ENCODE measurements around the gene SLC37A3. TPM values are rescaled to one million over a fixed set of nuclear protein-coding genes. Genes with fewer than 3 reads are reported as not detected.
"Not testable (repeated sequence)": the region's sequence is repeated elsewhere in the genome, so short reads cannot be mapped to it uniquely, and the experiment has no call there.

SLC37A3 gene
- total and polyA plus RNA-seq, 2 of the 13 experiments (the other 11 are each of a cell fraction or from before 2014, with no cell fraction given): 21.3 to 27.9 TPM

DNA sequence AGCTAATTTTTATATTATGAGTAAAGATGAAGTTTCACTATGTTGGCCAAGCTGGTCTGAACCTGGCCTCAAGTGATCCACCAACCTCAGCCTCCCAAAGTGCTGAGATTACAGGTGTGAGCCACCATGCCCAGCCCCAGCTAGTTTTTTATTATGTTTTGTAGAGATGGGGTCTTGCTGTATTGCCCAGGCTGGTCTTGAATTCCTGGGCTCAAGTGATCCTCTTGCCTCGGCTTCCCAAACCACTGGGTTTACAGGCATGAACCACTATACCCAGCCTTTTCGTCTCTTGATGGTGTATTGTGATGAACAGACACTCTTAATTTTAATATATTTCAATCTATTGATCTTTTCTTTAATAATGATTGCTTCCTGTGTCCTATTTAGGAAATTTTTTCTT lies 23.2 kb upstream of the SLC37A3 start (continued):
- TF ChIP-seq, protein P1, sequence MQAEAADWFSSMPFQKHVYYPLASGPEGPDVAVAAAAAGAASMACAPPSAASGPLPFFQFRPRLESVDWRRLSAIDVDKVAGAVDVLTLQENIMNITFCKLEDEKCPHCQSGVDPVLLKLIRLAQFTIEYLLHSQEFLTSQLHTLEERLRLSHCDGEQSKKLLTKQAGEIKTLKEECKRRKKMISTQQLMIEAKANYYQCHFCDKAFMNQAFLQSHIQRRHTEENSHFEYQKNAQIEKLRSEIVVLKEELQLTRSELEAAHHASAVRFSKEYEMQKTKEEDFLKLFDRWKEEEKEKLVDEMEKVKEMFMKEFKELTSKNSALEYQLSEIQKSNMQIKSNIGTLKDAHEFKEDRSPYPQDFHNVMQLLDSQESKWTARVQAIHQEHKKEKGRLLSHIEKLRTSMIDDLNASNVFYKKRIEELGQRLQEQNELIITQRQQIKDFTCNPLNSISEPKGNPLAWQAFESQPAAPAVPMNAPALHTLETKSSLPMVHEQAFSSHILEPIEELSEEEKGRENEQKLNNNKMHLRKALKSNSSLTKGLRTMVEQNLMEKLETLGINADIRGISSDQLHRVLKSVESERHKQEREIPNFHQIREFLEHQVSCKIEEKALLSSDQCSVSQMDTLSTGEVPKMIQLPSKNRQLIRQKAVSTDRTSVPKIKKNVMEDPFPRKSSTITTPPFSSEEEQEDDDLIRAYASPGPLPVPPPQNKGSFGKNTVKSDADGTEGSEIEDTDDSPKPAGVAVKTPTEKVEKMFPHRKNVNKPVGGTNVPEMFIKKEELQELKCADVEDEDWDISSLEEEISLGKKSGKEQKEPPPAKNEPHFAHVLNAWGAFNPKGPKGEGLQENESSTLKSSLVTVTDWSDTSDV (CRISPR knock-in tag; IDR thresholded peaks at IDR 0.05): no peak
- TF ChIP-seq ZNF724P (CRISPR knock-in tag; IDR thresholded peaks at IDR 0.05; ENCODE audit: borderline replicate concordance): no peak
- TF ChIP-seq, protein P2, sequence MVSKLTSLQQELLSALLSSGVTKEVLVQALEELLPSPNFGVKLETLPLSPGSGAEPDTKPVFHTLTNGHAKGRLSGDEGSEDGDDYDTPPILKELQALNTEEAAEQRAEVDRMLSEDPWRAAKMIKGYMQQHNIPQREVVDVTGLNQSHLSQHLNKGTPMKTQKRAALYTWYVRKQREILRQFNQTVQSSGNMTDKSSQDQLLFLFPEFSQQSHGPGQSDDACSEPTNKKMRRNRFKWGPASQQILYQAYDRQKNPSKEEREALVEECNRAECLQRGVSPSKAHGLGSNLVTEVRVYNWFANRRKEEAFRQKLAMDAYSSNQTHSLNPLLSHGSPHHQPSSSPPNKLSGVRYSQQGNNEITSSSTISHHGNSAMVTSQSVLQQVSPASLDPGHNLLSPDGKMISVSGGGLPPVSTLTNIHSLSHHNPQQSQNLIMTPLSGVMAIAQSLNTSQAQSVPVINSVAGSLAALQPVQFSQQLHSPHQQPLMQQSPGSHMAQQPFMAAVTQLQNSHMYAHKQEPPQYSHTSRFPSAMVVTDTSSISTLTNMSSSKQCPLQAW (CRISPR knock-in tag; IDR thresholded peaks at IDR 0.05): no peak
- TF ChIP-seq RAD21 (CRISPR knock-in tag; IDR thresholded peaks at IDR 0.05): no peak
- TF ChIP-seq ZNF136 (CRISPR knock-in tag; IDR thresholded peaks at IDR 0.05; ENCODE audit: low read depth): no peak
- no peak for TF ChIP-seq ZFP41 (CRISPR knock-in tag; IDR thresholded peaks at IDR 0.05; ENCODE audit: borderline replicate concordance)

DNA sequence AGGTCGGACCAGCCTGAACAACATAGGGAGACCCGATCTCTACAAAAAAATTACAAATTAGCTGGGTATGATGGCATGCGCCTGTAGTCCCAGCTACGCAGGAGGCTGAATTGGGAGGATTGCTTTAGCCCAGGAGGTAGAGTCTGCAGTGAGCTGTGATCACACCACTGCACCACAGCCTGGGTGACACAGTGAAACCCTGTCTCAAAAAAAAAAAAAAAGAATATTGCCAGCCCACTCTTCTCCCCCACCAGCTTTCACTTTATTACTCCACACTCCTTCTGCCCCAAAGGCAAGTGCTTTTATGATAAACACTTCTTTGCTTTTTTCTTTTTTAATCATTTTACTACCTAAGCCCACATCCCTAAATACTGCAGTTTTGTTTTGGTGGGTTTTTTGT lies 20.3 kb upstream of the SLC37A3 start:
- WGBS (ENCODE audit: low lambda C conversion rate): 47% methylated on average over 4 of the region's 4 CpGs
- BruUV-seq (replicated peaks): no TSS peak

DNA sequence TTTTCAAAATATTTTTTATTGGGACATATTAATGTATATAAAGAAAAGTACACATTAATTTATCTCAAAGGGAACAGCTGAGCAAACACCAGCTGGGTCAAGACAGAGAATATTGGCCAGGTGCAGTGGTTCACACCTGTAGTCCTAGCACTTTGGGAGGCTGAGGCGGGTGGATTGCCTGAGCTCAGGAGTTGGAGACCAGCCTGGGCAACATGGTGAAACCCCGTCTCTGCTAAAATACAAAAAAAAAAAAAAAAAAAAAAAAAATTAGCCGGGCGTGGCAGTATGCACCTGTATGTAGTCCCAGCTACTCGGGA lies 19.8 kb upstream of the SLC37A3 start:
- H3K9ac ChIP-seq (ENCODE audit: insufficient read depth, low read depth, low read length); H3K79me2 ChIP-seq (ENCODE audit: insufficient read depth, low read length); in situ Hi-C loops (cut with HindIII; ENCODE audit: extremely low pct_ligation_motif_present, low pct_unique_long_range_greater_than_20kb); ATAC-seq; intact Hi-C loops (cut with micrococcal nuclease; ENCODE audit: unreplicated experiment); H3K36me3 ChIP-seq (replicated peaks in 1 of 2; ENCODE audit: control insufficient read depth in 1 of 2, insufficient read depth in 2 of 2, low read length in 2 of 2); H3K27ac ChIP-seq (ENCODE audit: extremely low read length, insufficient read depth, low read length); BruUV-seq (replicated peaks); H3K27me3 ChIP-seq (ENCODE audit: control insufficient read depth in 1 of 2, insufficient read depth in 2 of 2, low read length in 2 of 2); H3K4me1 ChIP-seq (ENCODE audit: insufficient read depth, low read length); H3K4me3 ChIP-seq (replicated peaks in 1 of 3; ENCODE audit: insufficient read depth in 1 of 3, low read depth in 2 of 3, low read length in 3 of 3); CTCF ChIA-PET (ENCODE audit: low intra/inter-chr PET ratio, low total read pairs); H4K20me1 ChIP-seq (ENCODE audit: insufficient read depth, low read length); FAIRE-seq; POLR2A ChIA-PET; H2AFZ ChIP-seq (ENCODE audit: low read length); H3K9me3 ChIP-seq (ENCODE audit: low read length); H3K4me2 ChIP-seq (ENCODE audit: low read depth, low read length); DNase-seq (ENCODE audit: low spot score): not testable (repeated sequence)
- WGBS (ENCODE audit: low lambda C conversion rate): 28% methylated on average over 5 of the region's 5 CpGs

More for the DNA sequence above, 20.3 kb upstream of the SLC37A3 start:
- no peaks in the 10 kb centered on the region for H3K9me3 ChIP-seq (ENCODE audit: low read length)
- FAIRE-seq (no peak), ATAC-seq (no peak), DNase-seq (ENCODE audit: low spot score) (no peak)
- H4K20me1 ChIP-seq (ENCODE audit: insufficient read depth, low read length): no peaks in the 10 kb centered on the region
- H2AFZ ChIP-seq (ENCODE audit: low read length): no peak overlapping the region
- no peak overlapping the region for H3K9ac ChIP-seq (ENCODE audit: insufficient read depth, low read depth, low read length)
- ChIA-PET POLR2A (no interaction called here), CTCF (ENCODE audit: low intra/inter-chr PET ratio, low total read pairs) (no interaction called here)
- H3K79me2 ChIP-seq (ENCODE audit: insufficient read depth, low read length): no peaks in the 10 kb centered on the region
- no peaks in the 10 kb centered on the region for H3K4me1 ChIP-seq (ENCODE audit: insufficient read depth, low read length)
- no peak overlapping the region for H3K4me3 ChIP-seq (replicated peaks in 1 of 3; ENCODE audit: insufficient read depth in 1 of 3, low read depth in 2 of 3, low read length in 3 of 3)
- no peaks in the 10 kb centered on the region; a peak in 1 of 5 replicates for H3K27me3 ChIP-seq (ENCODE audit: control insufficient read depth in 1 of 2, insufficient read depth in 2 of 2, low read length in 2 of 2)
- no peak overlapping the region for H3K27ac ChIP-seq (ENCODE audit: extremely low read length, insufficient read depth, low read length)
- H3K36me3 ChIP-seq (replicated peaks in 1 of 2; ENCODE audit: control insufficient read depth in 1 of 2, insufficient read depth in 2 of 2, low read length in 2 of 2): no peaks in the 10 kb centered on the region
- intact Hi-C loops (cut with micrococcal nuclease; ENCODE audit: unreplicated experiment) (no loop called here), in situ Hi-C loops (cut with HindIII; ENCODE audit: extremely low pct_ligation_motif_present, low pct_unique_long_range_greater_than_20kb) (no loop called here)
- no peak overlapping the region for H3K4me2 ChIP-seq (ENCODE audit: low read depth, low read length)
- TF ChIP-seq DNMT1 (CRISPR knock-in tag; IDR thresholded peaks at IDR 0.05): no peak
- TF ChIP-seq ZNF563 (CRISPR knock-in tag; IDR thresholded peaks at IDR 0.05): no peak
- TF ChIP-seq ZNF530 (CRISPR knock-in tag; IDR thresholded peaks at IDR 0.05; ENCODE audit: low read depth): no peak
- TF ChIP-seq ZNF160 (CRISPR knock-in tag; IDR thresholded peaks at IDR 0.05): no peak
- no peak for TF ChIP-seq ZNF343 (CRISPR knock-in tag; IDR thresholded peaks at IDR 0.05)
- TF ChIP-seq PAF1 (CRISPR knock-in tag; IDR thresholded peaks at IDR 0.05): no peak
- no peak for TF ChIP-seq TOE1 (CRISPR knock-in tag; IDR thresholded peaks at IDR 0.05)
- no peak for TF ChIP-seq IKZF1 (IDR thresholded peaks at IDR 0.05)
- no peak for TF ChIP-seq TCF12 (IDR thresholded peaks at IDR 0.05)
- no peak for TF ChIP-seq TCF12 (CRISPR knock-in tag; IDR thresholded peaks at IDR 0.05)
- TF ChIP-seq HNRNPL (IDR thresholded peaks at IDR 0.05; ENCODE audit: low read depth, low read length): no peak
- no peak for TF ChIP-seq ARNT2 (CRISPR knock-in tag; IDR thresholded peaks at IDR 0.05; ENCODE audit: low read depth)

Measured in HepG2 (cell line).